K562 (cell line): ENCODE results near the gene CTSW. TPM values are rescaled to one million over a fixed set of nuclear protein-coding genes. Genes with fewer than 3 reads are reported as not detected.

Source experiments
- BRCA1 ChIP-seq, 2 experiments: fragments of 450-650 bp in 1 of 2; sonication (generic) in 1 of 2; formaldehyde crosslinking in 1 of 2; IDR thresholded peaks; 2 replicates each; pipeline versions ENCODE4 v1.5.0 to v1.6.1; 2017 to 2020; ENCODE audit warnings: mild to moderate bottlenecking in 1 of 2, missing genetic modification reagents in 1 of 2
- BRF2 ChIP-seq: IDR thresholded peaks from 3 replicates; pipeline ENCODE4 v1.6.1; 2011; ENCODE audit warnings: borderline replicate concordance, mild to moderate bottlenecking; ENCODE audit not compliant: insufficient read length, insufficient read depth
- EP300 ChIP-seq: IDR thresholded peaks from 2 replicates; pipeline ENCODE4 v1.6.1; 2012; ENCODE audit warnings: low read length, improper control_type of control experiment
- GATAD2B ChIP-seq: fragments of 450-650 bp; IDR thresholded peaks from 2 replicates; pipeline ENCODE4 v1.6.1; 2017; ENCODE audit warnings: mild to moderate bottlenecking, borderline replicate concordance
- HOMEZ ChIP-seq: fragments of 250-450 bp; sonication (Bioruptor Pico); IDR thresholded peaks from 2 replicates; pipeline ENCODE4 v1.4.0; 2020; ENCODE audit warnings: mild to moderate bottlenecking, moderate library complexity
- MCM3 ChIP-seq: fragments of 450-650 bp; IDR thresholded peaks from 2 replicates; pipeline ENCODE4 v1.6.1; 2016
- MTA2 ChIP-seq: fragments of 450-650 bp; IDR thresholded peaks from 2 replicates; pipeline ENCODE4 v1.6.1; 2016; ENCODE audit warnings: low read depth
- NCOA1 ChIP-seq: fragments of 450-650 bp; IDR thresholded peaks from 2 replicates; pipeline ENCODE4 v1.6.1; 2016; ENCODE audit warnings: low read depth
- NR2C1 ChIP-seq, 2 experiments: fragments of 450-650 bp; IDR thresholded peaks; 2 replicates each; pipeline ENCODE4 v1.6.1; 2017; ENCODE audit warnings: mild to moderate bottlenecking in 2 of 2, antibody characterized with exemption in 1 of 2, inconsistent platforms in 1 of 2, missing compliant biosample characterization in 1 of 2, missing genetic modification characterization in 1 of 2
- RERE ChIP-seq: sonication (generic); formaldehyde crosslinking; IDR thresholded peaks from 2 replicates; pipeline ENCODE4 v1.8.0; 2023; ENCODE audit warnings: missing genetic modification reagents, mild to moderate bottlenecking, borderline replicate concordance
- SRF ChIP-seq, 2 experiments: fragments of 250-450, 450-650 bp in 1 of 2; sonication (Bioruptor Pico) in 1 of 2; sonication (generic) in 1 of 2; formaldehyde crosslinking; IDR thresholded peaks; 2 replicates each; pipeline versions ENCODE4 v1.5.0 to v1.5.1; 2020 to 2022; ENCODE audit warnings: mild to moderate bottlenecking in 1 of 2, missing genetic modification reagents in 1 of 2
- ZNF644 ChIP-seq: fragments of 200-800 bp; sonication (Bioruptor generic); IDR thresholded peaks from 2 replicates; pipeline ENCODE4 v1.6.1; 2016; ENCODE audit warnings: low read depth, missing genetic modification characterization, missing compliant biosample characterization
- polyA plus RNA-seq, 8 experiments: library from polyadenylated mRNA; depleted of rRNA in 4 of 8; stranded (reverse) in 5 of 8; unstranded in 3 of 8; fragments of >200 nt; fragmentation: Nextera tagmentation in 2 of 8; fragmentation: Illumina TruSeq in 1 of 8; extraction: Ambion mirVana in 2 of 8; extraction: Trizol in 1 of 8; gene quantifications; 2 replicates each; pipeline versions ENCODE4 v1.2.1 to v1.2.3, GENCODE V29; 2011 to 2014; ENCODE audit warnings: inconsistent platforms in 1 of 8, missing spikeins in 1 of 8
- total RNA-seq, 7 experiments: library from RNA; depleted of rRNA in 6 of 7; stranded (reverse); fragments of >200 nt in 6 of 7; fragmentation: Illumina TruSeq in 2 of 7; extraction: Trizol in 2 of 7; gene quantifications; 2 replicates each; pipeline versions ENCODE4 v1.2.1 to v1.2.3, GENCODE V29; 2011 to 2021; ENCODE audit warnings: low replicate concordance in 1 of 7
- TF ChIP-seq, protein P1 (sequence below): fragments of 450-650 bp; IDR thresholded peaks from 2 replicates; pipeline ENCODE4 v1.6.1; 2016; ENCODE audit warnings: missing biosample characterization, missing genetic modification characterization

The CTSW gene
- total and polyA plus RNA-seq, 9 of the 15 experiments (the other 6 are each of a cell fraction or from before 2014, with no cell fraction given): 0.04 TPM; not detected in 8

DNA sequence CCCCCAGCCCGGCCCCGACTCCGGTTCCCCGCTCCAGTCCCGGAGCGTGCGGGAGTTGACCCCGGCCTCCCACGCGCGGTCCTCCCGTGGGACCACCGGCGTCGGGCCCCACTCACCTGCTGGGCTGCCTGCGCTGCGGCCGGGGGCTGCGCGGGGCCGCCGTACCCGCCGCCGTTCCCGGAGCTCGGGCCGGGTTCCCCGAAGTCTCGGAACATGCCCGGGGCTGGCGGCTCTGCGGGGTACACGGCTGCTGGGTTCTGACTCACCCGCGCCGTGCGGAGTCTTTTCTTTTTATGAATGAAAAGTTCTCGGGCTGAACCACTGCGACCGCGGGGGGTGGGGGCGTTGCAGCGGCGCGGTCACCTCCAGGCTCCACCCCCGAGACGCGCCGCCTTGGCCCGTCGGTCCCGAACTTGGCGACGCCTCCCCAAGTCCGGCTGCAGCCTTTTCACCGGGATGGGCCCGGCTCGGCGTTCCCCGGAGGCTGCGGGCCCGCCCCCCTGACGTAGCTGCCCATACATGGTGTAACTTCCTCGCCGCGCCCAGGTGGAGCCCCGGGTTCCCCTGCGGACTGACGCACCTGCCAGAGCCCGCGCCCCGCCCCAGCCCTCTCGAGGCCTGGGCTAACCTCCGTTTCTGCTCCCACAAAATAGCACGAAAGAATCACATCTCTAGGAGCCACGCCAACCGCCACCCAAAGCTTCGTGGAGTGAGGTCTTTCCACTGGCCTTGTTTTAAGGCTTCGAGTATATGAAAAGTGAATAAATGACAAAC lies 20.7 kb downstream of the CTSW start, which contains the start of gene FOSL1 (continued):
- TF ChIP-seq RERE (no peak), NCOA1 (no peak), MCM3 (no peak), EP300 (peak; percentile 39; the same call in 1 of the 2 replicates), BRF2 (no peak), HOMEZ (CRISPR knock-in tag) (no peak), GATAD2B (peak; percentile 74), ZNF644 (no peak), BRCA1 (IDR thresholded peaks at IDR 0.05) (no peak), BRCA1 (CRISPR knock-in tag; IDR thresholded peaks at IDR 0.05) (no peak), SRF (CRISPR knock-in tag; IDR thresholded peaks at IDR 0.05) (peak; percentile 96 to 99), NR2C1 (IDR thresholded peaks at IDR 0.05) (no peak), NR2C1 (tag; IDR thresholded peaks at IDR 0.05) (no peak), MTA2 (no peak)
- TF ChIP-seq, protein P1, sequence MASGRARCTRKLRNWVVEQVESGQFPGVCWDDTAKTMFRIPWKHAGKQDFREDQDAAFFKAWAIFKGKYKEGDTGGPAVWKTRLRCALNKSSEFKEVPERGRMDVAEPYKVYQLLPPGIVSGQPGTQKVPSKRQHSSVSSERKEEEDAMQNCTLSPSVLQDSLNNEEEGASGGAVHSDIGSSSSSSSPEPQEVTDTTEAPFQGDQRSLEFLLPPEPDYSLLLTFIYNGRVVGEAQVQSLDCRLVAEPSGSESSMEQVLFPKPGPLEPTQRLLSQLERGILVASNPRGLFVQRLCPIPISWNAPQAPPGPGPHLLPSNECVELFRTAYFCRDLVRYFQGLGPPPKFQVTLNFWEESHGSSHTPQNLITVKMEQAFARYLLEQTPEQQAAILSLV (tag): no peak
